ENCODE measurements around the gene MAP3K12.
A peak's percentile ranks its signal among the peaks of the same experiment; 100 is the strongest.
"Not testable (repeated sequence)": the region's sequence is repeated elsewhere in the genome, so short reads cannot be mapped to it uniquely, and the experiment has no call there.

Gene MAP3K12

DNA sequence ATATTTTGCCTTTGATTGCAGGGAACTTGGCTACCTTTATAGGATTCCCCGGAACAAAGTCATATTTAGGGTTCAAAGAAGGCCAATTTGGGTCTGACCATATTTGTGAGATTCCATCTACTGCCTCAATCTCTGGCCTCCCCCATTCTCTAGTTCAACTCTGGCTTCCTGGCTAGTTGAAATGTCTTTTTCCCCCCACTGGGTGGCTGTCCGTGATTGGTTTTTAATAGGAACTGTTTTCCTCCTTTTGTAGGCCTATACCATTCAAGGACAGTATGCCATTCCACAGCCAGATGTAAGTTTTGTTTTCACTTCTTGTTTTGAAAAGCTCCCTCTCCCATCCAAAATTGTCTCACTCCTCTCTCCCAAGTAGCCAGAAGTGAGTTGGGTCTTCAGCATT, 33.6 kb downstream of the MAP3K12 start:
- no peak for DNase-seq

GRCh38 chr12:53464685-53465418, 34.4 kb downstream of the MAP3K12 start:
- no peak for DNase-seq

DNA sequence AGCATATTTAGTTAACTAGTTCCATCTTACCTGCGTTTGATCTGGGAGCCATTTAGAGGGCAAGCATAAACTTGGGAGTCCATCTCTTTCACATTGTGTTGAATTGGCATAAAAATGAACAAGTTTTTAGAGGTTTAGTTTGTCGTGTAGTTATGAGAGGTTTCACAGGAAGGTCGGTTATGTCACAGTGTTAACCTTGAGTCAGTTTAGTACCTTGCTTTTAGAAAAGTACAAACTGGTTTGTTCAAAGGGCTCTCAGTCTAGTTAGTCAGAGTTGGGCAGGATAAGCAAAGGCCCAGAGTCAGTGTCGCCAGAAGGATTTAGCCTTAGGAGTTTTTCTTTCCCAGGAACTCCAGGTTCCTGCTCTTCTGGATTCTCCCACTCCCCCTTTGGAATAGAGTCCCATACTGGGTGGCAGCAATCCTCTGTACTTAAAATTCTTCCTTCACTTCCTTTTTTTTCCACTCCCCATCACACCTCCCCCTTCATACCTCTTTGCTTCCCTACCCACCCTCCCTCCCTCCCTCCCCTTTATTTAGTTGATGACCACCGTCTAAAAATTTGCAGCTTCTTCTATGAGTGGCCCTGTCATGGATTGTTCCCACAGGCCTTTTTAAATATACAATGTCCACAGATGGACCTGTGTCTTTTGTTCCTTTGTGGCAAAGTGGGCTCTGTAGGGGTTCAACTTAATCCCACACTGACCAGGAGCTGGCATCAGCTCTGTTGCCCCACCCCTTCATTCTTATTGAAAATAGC, 35.3 kb downstream of the MAP3K12 start:
- no peak for DNase-seq

GRCh38 chr12:53462935-53463334, 36.3 kb downstream of the MAP3K12 start:
- DNase-seq = no peak

- no peak for DNase-seq
Observed at GRCh38 chr12:53461591-53461990, 37.7 kb downstream of the MAP3K12 start.

GRCh38 chr12:53461059-53461458, 38.2 kb downstream of the MAP3K12 start:
- no peak for DNase-seq

GRCh38 chr12:53459097-53459496, 40.2 kb downstream of the MAP3K12 start:
- DNase-seq = no peak

- no peak for DNase-seq
Observed at GRCh38 chr12:53456654-53457366, 42.4 kb downstream of the MAP3K12 start.

DNA sequence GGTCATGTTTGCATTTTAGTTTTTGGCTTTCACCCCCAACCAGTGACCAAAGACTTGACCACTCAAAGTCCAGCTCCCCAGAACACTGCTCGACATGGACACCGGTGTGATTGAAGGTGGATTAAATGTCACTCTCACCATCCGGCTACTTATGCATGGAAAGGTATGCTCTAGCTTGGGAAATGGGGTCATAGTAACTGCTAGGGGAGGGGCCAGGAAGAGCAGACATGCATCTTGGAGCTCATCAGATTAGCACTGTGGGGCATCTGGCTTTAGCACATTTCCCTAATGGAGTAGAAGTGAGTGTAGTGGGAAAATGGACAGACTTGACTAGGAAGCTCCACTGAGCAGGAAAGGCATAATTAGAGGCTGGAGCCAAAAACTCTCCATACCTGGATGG, 44.6 kb downstream of the MAP3K12 start:
- no peak for DNase-seq

- no peak for DNase-seq
Observed at GRCh38 chr12:53453953-53454640, 45.2 kb downstream of the MAP3K12 start.

- DNase-seq = peak; percentile 72
Observed at GRCh38 chr12:53452159-53453077, 46.8 kb downstream of the MAP3K12 start.

GRCh38 chr12:53451661-53452158, 47.5 kb downstream of the MAP3K12 start, which contains the start of gene PCBP2:
PCBP2 (plus strand) TSS chr12:53452102; CDS start chr12:53454801, 2,699 bp downstream.
- peak; percentile 93 for DNase-seq

- no peak for DNase-seq
Observed at GRCh38 chr12:53450936-53451335, 48.3 kb downstream of the MAP3K12 start.

- not testable (repeated sequence) for DNase-seq
Observed at GRCh38 chr12:53444593-53445325, 54.5 kb downstream of the MAP3K12 start.

DNA sequence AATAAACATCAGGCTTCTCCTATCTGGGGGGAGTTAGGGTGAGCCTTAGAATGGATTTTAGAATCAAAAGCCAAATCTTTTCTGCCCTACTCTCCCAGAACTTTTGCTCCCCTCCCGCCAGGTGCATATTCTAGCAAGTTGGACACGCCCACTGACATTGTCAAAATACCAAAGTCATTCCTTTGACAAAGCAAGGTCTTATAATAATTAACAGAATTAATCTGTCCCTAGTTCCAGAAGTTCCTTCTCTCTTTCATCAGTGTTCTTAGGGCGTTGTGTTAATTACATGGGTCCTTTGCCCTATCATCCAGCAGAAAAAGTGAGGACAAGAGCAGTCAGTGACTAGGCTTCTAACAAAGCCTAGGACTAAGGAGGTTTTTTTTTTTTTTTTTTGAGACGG, 55.3 kb downstream of the MAP3K12 start:
- DNase-seq = no peak

DNA sequence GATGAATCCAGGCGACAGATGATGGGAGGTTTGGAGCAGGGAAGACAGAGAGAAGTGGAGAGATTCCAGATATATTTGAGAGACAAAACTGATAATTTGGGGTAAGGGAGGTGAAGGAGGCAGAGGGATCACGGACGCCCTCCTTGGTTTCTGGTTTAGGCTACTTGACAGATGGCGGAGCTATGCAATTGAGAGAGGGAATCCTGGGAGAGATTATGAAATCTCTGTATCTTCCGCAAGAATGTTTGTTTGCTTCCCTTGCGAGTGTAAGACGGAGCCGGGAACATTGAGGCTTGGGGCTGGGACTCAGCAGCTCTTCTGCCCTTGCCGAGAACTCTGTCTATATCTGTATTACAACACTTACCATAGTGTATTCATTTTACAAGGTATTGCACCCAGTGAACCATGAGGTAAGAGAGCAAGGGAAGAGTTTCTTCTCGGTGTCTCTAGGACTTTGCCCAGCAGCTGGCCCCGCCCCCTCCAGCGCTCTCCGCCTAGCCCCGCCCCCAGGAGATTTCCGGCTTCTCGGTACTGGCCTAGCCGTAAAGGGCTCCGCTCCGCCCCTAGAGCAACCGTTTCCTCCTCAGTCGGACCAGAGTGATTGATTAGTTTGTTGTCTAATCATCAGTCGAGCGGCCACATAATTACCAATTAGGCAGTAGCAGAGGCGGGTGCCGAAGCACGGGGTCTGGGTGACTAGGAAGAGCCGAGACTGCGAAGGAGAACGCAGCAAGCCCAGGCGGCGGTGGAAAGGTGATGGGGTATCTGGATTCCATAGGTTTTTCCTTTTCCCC, 58.0 kb downstream of the MAP3K12 start, which contains the start of gene PRR13:
TSS of gene PRR13 (plus strand) at position 695 of the 794 bp plus-strand sequence. CDS start 981 bp downstream, outside the sequence.
- peak; percentile 96 for DNase-seq

- DNase-seq = not testable (repeated sequence)
Observed at GRCh38 chr12:53439582-53439981, 59.7 kb downstream of the MAP3K12 start.

GRCh38 chr12:53435326-53435725, 63.9 kb downstream of the MAP3K12 start:
- not testable (repeated sequence) for DNase-seq

- no peak for DNase-seq
Observed at GRCh38 chr12:53431187-53431586, 68.1 kb downstream of the MAP3K12 start.

- no peak for DNase-seq
Observed at GRCh38 chr12:53430116-53430515, 69.1 kb downstream of the MAP3K12 start.
